ENCODE data around the gene PGBD5.

Gene PGBD5

DNA sequence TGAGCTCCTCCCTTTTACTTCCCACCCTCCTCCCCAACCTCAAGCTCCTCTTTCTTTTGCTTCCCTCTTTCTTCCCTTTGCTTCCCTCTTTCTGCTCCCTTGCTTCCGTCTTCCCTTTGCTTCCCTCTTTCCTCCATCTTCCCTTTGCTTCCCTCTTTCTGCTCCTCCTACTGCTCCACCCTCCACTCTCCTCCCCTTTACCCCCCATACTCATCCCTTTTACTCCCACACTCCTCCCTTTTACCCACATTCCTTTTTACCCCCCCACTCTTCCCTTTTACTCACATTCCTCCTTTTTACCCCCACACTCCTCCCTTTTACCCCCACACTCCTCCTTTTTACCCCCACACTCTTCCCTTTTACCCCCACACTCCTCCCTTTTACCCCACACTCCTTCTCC is 30.2 kb downstream of the PGBD5 start:
- DNase-seq, result no peak

DNA sequence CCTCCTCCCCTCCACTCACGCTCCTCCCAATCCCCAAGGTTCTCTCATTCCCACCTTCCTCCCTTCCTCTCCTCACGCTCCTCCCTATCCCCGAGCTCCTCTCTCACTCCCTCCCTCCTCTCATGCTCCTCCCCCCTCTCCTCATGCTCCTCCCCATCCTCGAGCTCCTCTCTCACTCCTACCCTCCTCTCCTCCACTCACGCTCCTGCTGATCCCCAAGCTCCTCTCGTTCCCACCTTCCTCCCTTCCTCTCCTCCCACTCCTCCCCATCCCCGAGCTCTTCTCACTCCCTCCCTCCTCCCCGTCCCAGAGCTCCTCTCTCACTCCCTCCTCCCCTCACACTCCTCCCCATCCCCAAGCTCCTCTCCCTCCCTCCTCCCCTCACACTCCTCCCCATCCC is 31.4 kb downstream of the PGBD5 start:
- no peak for DNase-seq

DNA sequence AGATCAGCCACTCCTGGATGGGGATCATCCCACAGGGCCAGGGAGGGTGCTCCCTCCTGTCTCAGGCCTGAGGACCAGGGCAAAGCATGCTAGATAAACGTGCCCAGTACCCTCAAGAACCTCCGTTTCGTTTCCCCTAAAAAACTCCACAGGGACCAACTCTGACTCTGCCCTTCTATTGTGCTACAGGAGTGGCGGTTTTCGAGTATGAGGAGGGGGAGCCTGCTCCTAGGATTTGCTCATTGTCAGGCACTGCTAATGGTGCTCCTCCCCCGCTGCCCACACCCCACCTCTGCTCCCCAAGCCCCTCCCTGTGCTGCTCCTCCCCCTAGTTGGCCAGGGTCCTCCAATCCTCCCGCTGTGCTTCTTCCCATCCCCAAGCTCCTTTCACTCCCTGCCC is 32.0 kb downstream of the PGBD5 start:
- no peak for DNase-seq

DNA sequence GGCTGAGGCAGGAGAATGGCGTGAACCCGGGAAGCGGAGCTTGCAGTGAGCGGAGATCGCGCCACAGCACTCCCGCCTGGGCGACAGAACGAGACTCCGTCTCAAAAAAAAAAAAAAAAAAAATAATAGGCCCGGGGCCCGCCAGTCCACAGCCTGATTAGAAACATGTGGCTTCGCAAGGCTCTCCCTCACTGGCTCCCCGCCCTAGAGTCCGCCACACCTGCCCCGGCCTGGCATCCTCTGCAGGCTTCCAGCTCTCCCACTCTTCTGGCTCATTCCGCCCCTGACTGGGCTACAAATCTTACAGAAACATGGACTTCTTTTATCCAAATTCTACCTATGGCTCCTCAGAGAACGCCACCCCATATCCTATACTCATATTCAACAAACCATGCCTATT is 32.4 kb downstream of the PGBD5 start:
- no peak for DNase-seq

DNA sequence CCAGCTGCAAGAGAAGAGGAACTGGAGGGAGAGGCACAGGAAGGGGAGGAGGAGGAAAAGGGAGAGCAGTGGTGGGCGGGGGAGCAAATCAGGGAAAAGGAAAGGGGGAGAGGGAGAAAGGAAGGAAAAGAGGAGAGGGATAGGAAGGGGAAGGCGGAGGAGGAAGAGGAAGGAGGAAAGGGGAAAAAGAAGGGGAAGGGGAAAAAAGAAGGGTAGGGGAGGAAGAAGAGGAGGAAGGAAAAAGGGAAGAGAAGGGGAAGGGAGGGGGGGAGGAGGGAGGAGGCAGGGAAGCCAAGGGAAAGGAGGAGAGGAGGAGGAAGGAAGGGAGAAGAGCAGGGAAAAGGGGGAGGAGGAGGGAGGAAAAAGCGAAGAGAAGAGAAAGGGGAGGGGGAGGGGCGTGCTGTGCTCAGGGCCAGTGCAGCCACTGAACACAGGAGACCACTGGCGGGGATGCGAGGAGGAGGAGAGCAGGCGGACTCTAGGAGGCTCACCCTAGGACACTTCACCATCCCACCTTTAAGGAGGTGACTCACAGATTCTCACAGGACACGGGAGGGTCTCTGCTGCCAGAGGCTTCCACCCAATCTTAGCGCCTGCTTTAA is 33.1 kb downstream of the PGBD5 start:
- no peak for DNase-seq

DNA sequence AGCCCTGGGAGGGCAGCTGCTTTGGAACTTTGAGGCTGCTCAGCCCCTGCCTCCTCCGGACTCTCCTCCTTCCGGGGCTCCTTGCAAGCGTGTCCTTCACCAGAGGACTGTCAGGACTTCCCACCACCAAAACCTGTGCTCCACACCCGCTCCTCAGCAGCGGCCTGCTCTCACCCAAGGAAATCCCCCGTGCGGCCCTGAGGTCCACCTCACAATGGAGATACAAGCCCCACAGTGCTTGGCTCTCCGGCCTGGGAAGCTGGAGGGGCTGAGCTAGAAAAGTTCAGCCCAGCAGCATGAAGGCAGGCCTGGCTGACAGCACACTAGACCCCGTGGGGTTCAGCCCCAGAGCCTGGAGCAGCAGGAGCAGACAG is 33.6 kb downstream of the PGBD5 start:
- DNase-seq, result no peak

DNA sequence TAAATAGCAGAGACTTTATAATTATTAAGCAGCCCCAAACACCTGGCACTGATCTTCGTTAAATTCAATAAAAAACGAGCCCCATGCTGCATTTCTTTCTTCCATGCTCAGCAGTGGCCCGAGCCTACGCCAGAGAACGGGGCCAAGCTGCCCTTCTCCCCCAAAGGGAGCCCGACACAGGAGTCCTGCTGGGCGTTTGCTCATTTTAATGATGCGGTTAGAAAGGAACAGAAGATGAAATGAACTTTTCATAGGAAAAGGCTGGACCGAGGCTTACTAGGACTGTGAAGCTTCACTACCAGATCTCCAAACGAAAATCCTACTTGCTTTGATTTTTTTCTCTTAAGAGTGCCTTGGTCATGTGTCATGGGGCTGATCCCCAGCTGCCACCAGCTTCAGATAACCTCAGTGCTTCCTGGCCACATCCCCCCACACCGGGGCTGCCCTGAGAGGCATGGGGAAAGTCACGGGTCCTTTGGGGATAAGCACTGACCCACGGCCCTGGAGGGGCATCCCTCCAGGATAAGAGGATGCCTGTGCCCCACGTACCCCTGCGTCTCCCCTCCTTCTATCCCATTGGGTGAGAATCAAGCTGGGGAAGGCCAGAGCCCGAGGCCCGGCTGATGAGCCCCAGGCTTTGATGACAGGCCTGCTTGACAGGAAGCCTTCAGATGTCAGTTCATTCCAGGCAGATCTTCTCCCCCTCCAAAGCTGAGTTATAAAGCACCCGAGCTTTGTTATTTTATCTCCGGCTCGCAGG is 34.2 kb downstream of the PGBD5 start:
- DNase-seq, result no peak

DNA sequence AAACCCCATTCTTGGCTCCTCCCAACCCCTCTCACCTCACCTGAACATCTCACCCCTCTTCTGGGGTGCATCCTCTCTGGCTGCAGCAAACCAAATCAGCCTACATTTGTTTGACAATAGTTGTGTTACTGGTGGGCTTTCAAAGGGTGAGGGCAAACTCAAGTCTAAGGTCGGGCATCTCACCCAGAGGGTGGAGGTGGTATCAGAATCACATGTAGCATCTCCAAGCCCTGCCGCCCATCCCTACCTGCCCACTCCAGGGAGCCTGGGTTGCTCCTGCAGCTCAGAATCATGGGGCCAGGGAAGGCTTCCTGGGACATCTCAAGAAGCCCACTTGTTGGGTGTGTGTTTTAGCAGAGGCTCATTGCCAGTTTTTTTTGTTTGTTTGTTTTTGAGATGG is 35.8 kb downstream of the PGBD5 start:
- no peak for DNase-seq

DNA sequence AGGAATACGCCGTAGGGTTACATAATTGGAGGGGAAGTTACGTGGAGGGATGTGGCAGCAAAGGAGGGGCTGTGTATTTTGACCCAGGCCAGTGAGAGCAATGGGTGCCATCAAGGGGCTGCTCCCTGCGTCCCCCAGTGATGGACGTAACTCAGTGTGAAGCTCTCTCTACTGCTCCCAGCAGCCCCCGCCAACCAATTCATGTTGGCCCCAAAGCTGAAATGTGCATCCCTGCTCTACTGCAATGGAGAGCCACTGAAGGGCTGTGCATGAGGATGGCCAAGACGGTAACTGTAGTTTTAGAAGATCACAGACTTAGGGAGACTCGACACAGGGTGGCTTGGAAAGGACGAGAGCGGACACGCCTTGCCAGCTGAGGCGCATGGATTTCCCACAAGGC is 38.3 kb downstream of the PGBD5 start:
- DNase-seq, result no peak

DNA sequence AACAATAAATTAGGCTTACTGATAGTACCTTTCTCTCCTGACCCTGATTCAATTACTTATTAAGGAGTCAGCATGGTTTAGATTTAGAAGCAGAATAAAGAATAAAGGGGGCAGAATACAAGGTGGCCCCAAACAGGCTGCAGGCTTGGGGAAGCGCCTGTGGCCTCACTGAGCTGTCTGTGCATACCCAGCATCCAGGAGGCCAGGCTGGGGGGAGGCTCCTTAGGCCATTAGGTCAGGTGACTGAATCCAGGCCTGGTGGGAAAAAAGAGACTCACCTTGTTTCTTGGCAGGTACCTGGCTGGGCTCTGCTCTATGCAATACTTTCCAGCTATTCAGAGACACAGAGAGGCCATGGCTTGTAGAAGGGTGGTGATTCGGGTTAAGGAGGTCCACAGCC is 38.8 kb downstream of the PGBD5 start:
- DNase-seq, result no peak

DNA sequence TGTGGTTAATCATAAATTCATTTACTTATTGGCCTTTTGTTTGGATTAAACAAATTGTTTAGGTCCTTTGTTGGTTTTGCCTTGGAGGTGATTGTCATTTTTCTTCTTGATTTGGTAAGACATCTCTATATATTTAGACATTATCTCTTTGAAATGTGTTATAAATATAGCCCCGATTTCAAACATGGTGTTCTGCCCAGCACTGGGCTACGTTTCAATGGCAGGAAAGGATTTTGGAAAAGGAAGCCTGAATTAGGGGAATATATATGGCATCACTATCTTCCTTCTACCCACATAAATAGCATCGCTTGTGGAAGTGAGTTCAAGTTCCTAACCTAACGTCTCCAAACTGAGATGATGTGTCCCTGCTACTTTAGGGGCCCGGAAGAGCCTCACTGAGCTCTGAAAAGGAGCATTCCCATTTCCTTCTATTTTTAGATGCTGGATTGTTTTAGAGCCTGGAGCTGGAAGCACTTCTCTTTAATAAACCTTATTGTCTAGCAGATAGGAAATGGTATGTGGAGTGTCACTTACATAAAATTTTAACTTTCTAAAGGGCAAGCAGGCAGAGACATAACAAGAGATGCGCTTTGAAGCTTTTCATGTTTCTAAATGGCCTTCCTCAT is 39.4 kb downstream of the PGBD5 start:
- no peak for DNase-seq

DNA sequence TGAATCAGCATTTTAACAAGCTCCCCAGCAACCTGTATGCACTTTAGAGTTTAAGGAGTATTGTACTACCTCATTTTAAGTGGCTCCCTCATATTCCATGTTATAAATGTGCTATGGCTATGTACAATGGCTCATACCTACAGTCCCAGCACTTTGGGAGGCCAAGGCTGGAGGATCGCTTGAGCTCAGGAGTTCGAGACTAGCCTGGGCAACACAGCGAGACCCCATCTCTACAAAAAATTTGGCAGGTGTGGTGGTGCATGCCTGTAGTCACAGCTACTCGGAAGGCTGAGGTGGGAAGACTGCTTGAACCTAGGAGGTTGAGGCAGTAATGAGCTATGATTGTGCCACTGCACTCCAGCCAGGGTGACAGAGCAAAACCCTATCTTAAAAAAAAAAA is 40.2 kb downstream of the PGBD5 start:
- DNase-seq, result no peak

DNA sequence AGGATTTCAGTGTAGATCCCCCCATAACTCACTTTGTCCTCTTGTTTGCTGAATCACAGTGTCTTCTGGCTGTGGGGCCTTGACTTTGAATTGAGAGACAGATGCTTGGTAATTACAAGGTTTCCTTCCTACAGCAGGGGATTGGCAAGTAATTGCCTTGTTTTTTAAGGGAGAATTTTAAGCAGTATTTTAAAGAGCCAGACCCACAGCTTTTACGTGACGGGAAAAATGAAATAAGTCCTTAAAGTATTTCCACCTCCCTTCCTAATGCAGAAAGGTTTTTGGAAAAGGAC is 41.0 kb downstream of the PGBD5 start:
- DNase-seq, result no peak

DNA sequence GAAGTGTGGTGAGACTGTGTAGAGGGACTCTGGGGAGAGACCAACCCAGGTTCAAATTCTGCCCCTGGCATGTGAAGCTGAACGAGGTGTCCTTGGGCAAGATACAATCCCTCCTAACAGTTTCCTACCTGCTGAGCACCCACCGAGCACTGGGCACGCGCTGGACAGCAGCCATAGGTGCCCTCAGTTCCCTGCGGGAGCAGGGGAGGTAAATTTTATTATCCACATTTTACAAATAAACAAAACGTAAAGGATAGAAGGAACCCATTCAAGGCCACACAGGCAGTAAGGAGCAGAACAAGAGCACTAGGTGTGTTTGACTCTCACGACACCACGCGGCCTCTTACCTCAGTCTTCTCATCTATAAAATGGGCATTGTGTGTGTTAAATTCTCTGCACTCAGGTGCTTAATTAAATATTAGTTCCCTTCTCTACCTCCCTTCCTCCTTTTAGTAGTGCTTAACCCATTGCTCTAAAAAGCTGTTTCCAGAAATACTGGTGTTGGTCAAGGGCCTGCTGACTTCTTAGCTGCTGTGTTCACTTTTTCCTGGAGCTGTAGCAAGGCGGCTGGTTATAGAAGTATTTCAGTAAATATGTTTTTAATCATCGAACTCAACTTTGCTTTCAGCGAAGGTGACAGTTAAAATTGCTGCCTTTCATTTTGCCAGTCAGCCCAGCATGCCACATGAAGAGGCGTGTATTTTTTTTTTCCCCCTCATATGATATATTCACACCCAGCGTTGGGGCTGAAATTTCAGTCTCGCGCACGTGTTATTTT is 41.6 kb downstream of the PGBD5 start:
- no peak for DNase-seq

DNA sequence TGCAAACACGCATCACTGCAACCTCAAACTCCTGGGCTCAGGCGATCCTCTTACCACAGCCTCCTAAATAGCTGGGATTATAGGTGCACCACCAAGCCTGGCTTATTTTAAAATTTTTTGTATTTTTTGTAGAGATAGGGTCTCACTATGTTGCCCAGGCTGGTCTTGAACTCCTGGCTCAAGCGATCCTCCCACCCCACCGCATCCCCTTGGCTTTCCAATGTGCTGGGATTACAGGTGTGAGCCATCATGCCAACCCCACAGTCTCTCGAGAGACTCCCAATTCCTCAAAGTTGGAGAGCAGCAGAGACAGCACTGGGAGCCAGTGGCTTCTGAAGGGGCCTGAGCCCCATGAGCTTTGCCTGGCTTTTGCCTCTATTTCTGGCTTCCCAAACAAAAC is 42.7 kb downstream of the PGBD5 start:
- no peak for DNase-seq

DNA sequence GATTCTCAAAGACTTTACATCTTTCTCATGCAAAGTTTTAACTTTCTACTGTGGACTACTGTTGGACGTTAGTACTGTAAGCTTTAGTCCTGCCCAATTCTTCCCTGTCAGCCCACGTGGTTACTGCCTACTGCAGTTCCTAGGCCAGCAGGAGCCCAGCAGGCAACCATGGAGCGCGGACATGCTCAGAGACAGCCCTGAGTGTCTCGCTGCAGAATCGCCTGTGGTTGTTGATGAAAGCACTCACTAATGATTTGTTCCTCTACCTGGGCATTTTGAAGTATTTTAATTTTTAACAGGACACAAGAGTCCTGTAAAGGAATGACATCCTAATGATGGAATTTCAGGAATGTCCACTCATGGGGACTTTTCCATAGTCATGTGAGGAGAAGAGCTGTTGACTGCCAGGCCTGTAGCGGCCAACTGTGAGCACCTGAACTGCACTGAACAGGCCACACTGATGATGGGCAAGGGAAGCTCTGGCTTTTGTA is 44.1 kb downstream of the PGBD5 start:
- no peak for DNase-seq

DNA sequence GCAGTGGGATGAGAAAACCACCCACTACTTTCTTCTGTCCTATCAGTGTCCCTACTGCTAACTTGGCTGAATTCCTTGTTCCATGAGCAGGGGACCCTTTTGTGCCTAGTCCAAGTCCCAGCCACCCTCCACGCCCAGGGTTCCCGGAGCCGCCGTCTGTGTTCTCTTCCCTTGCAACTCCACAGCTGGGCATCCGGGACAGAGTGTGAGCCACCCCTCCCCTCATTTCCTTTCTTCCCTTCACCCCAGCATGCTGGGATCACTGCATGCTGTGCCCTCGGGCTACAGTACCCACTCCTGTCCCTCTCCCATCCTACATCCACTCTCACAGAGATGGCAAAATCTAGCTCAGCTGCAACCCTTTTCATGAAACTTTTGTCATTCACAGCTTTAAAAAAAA is 44.5 kb downstream of the PGBD5 start:
- DNase-seq, result no peak

DNA sequence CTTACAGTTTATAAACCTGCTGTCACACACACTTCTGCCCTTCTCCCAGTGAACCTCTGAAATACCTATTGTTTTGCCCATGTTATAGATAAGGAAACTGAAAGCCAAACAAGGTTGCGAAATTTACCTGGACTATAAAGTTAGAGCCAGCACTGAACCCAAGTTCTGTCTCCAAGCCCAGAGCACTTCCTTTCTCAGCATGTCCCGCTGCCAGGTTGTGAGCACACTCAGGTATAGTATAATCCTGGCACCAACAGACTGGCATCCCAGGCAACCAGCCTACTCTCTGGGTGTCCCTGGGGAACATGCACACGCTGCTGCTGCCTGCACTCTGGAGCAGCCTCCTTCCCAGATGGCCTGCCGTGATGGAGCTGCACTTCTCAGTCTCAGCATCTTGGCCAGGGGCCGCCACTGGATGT is 45.1 kb downstream of the PGBD5 start:
- DNase-seq, result no peak

DNA sequence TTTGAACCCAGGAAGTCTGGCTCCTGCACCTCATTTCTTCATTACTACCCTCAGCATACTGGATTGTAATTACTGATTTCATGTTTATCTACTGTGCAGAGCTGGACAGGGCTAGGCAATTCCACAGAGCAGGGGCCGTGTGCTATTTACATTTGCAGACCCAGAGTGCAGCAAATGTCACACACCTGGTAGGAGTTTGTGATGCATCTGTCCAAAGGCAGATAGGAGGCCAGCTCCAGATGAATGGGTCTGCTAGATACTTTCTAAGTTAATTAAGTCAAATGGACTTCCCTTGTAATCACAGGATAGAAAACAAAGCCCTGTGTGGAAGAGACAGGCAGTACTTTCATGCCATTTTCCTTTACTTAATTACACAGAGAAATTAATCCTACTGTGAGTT is 46.2 kb downstream of the PGBD5 start:
- no peak for DNase-seq

DNA sequence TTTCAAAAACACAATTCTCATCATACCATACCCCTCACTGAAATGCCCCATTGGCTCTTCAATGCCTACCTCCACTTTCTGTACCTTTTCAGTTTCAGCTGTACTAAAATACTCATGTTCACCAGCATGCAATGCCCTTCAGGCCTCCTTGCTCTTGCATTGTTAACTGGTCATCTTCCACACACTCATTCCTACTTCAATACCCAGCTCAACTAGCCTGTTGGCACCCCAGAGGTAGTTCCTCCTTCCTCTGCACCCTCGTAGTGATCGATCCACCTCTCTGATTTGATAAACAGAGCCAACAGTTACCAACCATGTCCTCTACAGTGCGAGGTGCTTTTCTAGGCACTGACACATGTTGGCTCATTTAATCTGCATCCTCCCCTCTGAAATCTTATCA is 46.7 kb downstream of the PGBD5 start:
- no peak for DNase-seq

DNA sequence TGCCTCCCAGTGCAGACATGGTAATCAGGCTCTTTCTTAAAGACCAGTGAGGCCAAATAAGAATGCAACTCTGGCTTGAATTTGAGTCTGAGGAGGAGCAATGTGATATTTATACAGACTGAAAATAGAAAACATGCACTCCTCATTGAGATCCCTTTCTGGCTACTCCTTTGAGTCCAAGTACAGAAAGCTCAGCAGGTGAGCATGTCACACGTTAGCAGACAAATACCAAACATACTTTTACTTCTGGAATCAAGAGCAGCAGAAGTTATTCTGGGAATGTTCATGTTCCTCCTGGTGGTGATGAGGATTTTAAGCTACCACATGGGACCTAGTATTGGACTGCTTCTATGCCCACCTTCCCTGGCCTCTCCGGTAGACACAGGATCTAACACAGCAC is 48.3 kb downstream of the PGBD5 start:
- no peak for DNase-seq

DNA sequence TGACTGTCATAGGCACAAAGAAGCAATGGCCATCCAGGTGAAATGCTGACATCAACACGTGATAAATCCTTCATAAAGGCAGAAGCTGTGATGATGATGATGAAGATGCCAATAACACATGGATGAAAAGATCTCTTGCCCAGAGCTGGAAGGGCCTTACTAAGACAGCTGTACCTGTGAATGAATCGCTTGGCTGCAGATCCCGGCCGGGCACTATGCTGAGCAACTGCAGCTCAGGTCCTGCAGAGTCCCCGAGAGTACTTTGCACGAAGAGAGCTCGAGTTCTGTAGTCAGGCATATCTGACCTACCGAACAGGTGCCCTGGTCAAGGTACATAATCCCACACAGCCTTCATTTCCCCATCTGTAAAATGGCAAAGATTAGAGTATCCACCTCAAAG is 48.8 kb downstream of the PGBD5 start:
- no peak for DNase-seq

DNA sequence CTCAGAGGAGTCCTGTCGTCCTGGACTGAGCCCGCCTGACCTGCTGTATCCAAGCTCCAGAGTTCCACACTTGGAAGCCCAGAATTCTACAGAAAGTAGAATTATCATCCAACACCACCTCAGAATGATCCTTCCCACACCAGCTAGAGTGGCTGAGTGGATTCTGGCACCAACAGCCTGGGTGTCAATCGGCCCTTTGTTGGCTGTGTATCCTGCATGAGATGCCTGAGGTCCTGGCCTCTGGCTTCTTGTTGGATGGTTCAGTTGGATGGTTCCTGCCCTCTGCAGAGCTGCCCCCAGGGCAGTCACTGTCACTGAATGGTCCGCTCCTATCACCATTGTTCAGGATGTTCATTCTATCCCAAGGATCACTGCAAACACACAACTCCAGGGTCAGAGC is 49.8 kb downstream of the PGBD5 start:
- DNase-seq, result no peak

DNA sequence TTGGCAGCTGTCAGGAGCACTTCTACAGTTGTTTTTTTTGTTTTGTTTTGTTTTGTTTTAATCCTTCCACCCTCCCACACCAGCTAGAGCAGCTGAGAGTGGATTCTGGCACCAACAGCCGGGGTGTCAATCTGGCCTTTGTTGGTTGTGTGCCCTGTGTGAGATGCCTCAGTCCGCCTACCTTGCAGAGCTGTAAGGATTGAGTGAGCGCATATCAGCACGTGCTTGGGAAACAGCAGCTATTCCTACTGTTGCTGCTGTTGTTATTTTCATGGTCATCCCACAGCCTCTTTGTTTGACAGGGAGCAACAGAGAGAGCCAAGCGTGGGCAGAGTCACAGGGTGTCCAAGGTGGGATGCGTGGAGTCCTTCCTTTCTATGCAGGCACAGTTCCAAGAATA is 50.4 kb downstream of the PGBD5 start:
- no peak for DNase-seq

Data from activated T-cell treated with anti-CD3 and anti-CD28 coated beads, Interleukin-2, amount 50 U/mL, for 1 hour (primary cell).